Esophagus squamous epithelium (tissue), 4 donors: ENCODE data around the gene MPST.

ENCODE experiments used
- CTCF ChIP-seq, 6 experiments: fragments of 450-650 bp in 4 of 6; fragments of 200-600 bp in 2 of 6; sonication (generic) in 2 of 6; IDR thresholded peaks; one replicate each; pipeline ENCODE4 v1.5.1; 2016 to 2019; ENCODE audit warnings: antibody characterized with exemption in 6 of 6, mild to moderate bottlenecking in 4 of 6, moderate library complexity in 4 of 6
- POLR2A ChIP-seq, 4 donors: fragments of 450-650 bp; IDR thresholded peaks; one replicate each; pipeline ENCODE4 v1.6.1; 2017; ENCODE audit warnings: antibody characterized with exemption in 4 of 4, mild to moderate bottlenecking in 4 of 4, moderate library complexity in 3 of 4

- TF ChIP-seq CTCF (IDR thresholded peaks at IDR 0.05) (no peak), POLR2A (IDR thresholded peaks at IDR 0.05) (no peak)
Measured at GRCh38 chr22:37012956-37013355, 6.6 kb upstream of the MPST start.
